IMR-90 (cell line): ENCODE measurements around the gene WDR70. TPM values are rescaled to one million over a fixed set of nuclear protein-coding genes. Genes with fewer than 3 reads are reported as not detected.

Source experiments
- ATAC-seq: fragments of 200-7000 bp; cut with Tn5 transposase; 2 replicates; pipeline ENCODE4 v1.9.1; 2020; ENCODE audit warnings: low read depth, mild to moderate bottlenecking, moderate library complexity
- BruUV-seq: library from RNA; stranded (reverse); fragments of 400-500 nt; replicated peaks from 2 replicates; lab custom pipeline; 2021; lab: Mats Ljungman, UMichigan
- CTCF ChIA-PET: fragments of 300-600 bp; formaldehyde crosslinking; extraction: SDS; loops from one replicate; lab custom pipeline; 2021; ENCODE audit warnings: antibody characterized with exemption; lab: Yijun Ruan, JAX
- POLR2A ChIA-PET: fragments of 300-600 bp; sonication (Branson Sonifier 250); formaldehyde crosslinking; loops from one replicate; lab custom pipeline; 2022; ENCODE audit warnings: antibody characterized with exemption; ENCODE audit not compliant: unreplicated experiment; lab: Charles Lee
- DNase-seq: peaks from one replicate; pipeline ENCODE4 v3.0.0; 2013
- H2AFZ ChIP-seq: replicated peaks from 2 replicates; pipeline ENCODE3; 2013; ENCODE audit warnings: low read length, mild to moderate bottlenecking; ENCODE audit not compliant: poor library complexity
- H2AK5ac ChIP-seq: 2 replicates; pipeline ENCODE4 v1.6.1; 2013; ENCODE audit warnings: low read depth, low read length, inconsistent platforms
- H2AK9ac ChIP-seq: replicated peaks from 2 replicates; pipeline ENCODE3; 2013; ENCODE audit warnings: mild to moderate bottlenecking, low read depth, low read length, moderate library complexity; ENCODE audit not compliant: poor library complexity
- H2BK120ac ChIP-seq: 2 replicates; pipeline ENCODE4 v1.6.1; 2013; ENCODE audit warnings: low read depth, low read length, inconsistent platforms
- H2BK15ac ChIP-seq: 3 replicates; pipeline ENCODE4 v1.6.1; 2013; ENCODE audit warnings: low read depth, low read length, inconsistent platforms
- H2BK20ac ChIP-seq: 2 replicates; pipeline ENCODE4 v1.6.1; 2013; ENCODE audit warnings: low read depth, mild to moderate bottlenecking, inconsistent platforms, low read length, moderate library complexity
- H2BK5ac ChIP-seq: 2 replicates; pipeline ENCODE4 v1.6.1; 2013; ENCODE audit warnings: mild to moderate bottlenecking, low read depth, low read length, inconsistent platforms; ENCODE audit not compliant: poor library complexity, severe bottlenecking
- H3K14ac ChIP-seq: replicated peaks from 2 replicates; pipeline ENCODE4 v1.6.1; 2013; ENCODE audit warnings: low read depth, low read length, inconsistent platforms
- H3K18ac ChIP-seq: 2 replicates; pipeline ENCODE4 v1.6.1; 2013; ENCODE audit warnings: low read depth, low read length, control low read depth
- H3K23ac ChIP-seq: 2 replicates; pipeline ENCODE4 v1.6.1; 2013; ENCODE audit warnings: low read depth, low read length, inconsistent platforms
- H3K27ac ChIP-seq: 2 replicates; pipeline ENCODE4 v1.5.1; 2013; ENCODE audit warnings: mild to moderate bottlenecking, control low read depth, low read length; ENCODE audit not compliant: insufficient read depth
- H3K27me3 ChIP-seq: 2 replicates; pipeline ENCODE4 v1.6.1; 2013; ENCODE audit warnings: low read length; ENCODE audit not compliant: control insufficient read depth, insufficient read depth
- H3K36me3 ChIP-seq: 2 replicates; pipeline ENCODE4 v1.6.1; 2013; ENCODE audit warnings: low read length, mixed read lengths; ENCODE audit not compliant: control insufficient read depth, insufficient read depth
- H3K4ac ChIP-seq: 2 replicates; pipeline ENCODE4 v1.6.1; 2013; ENCODE audit warnings: low read depth, low read length, inconsistent platforms
- H3K4me1 ChIP-seq: 2 replicates; pipeline ENCODE4 v1.6.1; 2013; ENCODE audit warnings: low read length, mixed read lengths; ENCODE audit not compliant: control insufficient read depth, insufficient read depth
- H3K4me2 ChIP-seq: 2 replicates; pipeline ENCODE4 v1.6.1; 2013; ENCODE audit warnings: low read depth, mild to moderate bottlenecking, control low read depth, low read length, moderate library complexity
- H3K4me3 ChIP-seq: 2 replicates; pipeline ENCODE4 v1.5.1; 2013; ENCODE audit warnings: low read depth, mild to moderate bottlenecking, control low read depth, low read length, moderate library complexity; ENCODE audit not compliant: insufficient read depth
- H3K56ac ChIP-seq: 2 replicates; pipeline ENCODE4 v1.6.1; 2013; ENCODE audit warnings: low read length, inconsistent platforms; ENCODE audit not compliant: insufficient read depth; ENCODE audit errors: extremely low read depth
- H3K79me1 ChIP-seq, 2 experiments: 2 replicates each; pipeline ENCODE4 v1.6.1; 2013; ENCODE audit warnings: low read length in 2 of 2, inconsistent platforms in 1 of 2, low read depth in 1 of 2
- H3K9ac ChIP-seq: 2 replicates; pipeline ENCODE4 v1.6.1; 2013; ENCODE audit warnings: low read depth, low read length, control low read depth
- H3K9me1 ChIP-seq: 2 replicates; pipeline ENCODE4 v1.6.1; 2013; ENCODE audit warnings: low read length, inconsistent platforms; ENCODE audit not compliant: insufficient read depth
- H3K9me3 ChIP-seq: 2 replicates; pipeline ENCODE4 v1.6.1; 2013; ENCODE audit warnings: low read length; ENCODE audit not compliant: control insufficient read depth, insufficient read depth
- H4K20me1 ChIP-seq: 2 replicates; pipeline ENCODE4 v1.6.1; 2013; ENCODE audit warnings: low read length, inconsistent platforms; ENCODE audit not compliant: insufficient read depth
- H4K5ac ChIP-seq: 2 replicates; pipeline ENCODE4 v1.6.1; 2013; ENCODE audit warnings: mild to moderate bottlenecking, low read depth, low read length, control low read depth
- H4K8ac ChIP-seq, 2 experiments: 2 replicates each; pipeline ENCODE4 v1.6.1; 2013; ENCODE audit warnings: low read depth in 2 of 2, low read length in 2 of 2, control low read depth in 1 of 2, inconsistent platforms in 1 of 2
- H4K91ac ChIP-seq: 2 replicates; pipeline ENCODE4 v1.6.1; 2013; ENCODE audit warnings: low read depth, low read length, inconsistent platforms; ENCODE audit not compliant: insufficient read depth
- BHLHE40 ChIP-seq: fragments of 150-350 bp; IDR thresholded peaks from 2 replicates; pipeline ENCODE4 v1.6.1; 2016; ENCODE audit warnings: mild to moderate bottlenecking, low read depth, low read length
- CEBPB ChIP-seq: IDR thresholded peaks from 2 replicates; pipeline ENCODE4 v1.6.1; 2012; ENCODE audit warnings: low read depth, low read length, improper control_type of control experiment
- CHD1 ChIP-seq: IDR thresholded peaks from 2 replicates; pipeline ENCODE4 v1.6.1; 2012; ENCODE audit warnings: low read depth, low read length, improper control_type of control experiment
- ELK1 ChIP-seq: fragments of 150-350 bp; IDR thresholded peaks from 2 replicates; pipeline ENCODE4 v1.6.1; 2016; ENCODE audit warnings: low read depth, mild to moderate bottlenecking, low read length, moderate library complexity, borderline replicate concordance
- FOS ChIP-seq: fragments of 150-350 bp; IDR thresholded peaks from 2 replicates; pipeline ENCODE4 v1.6.1; 2016; ENCODE audit warnings: low read depth, low read length
- MAFK ChIP-seq: IDR thresholded peaks from 2 replicates; pipeline ENCODE4 v1.6.1; 2012; ENCODE audit warnings: low read depth, low read length, improper control_type of control experiment
- MAZ ChIP-seq: IDR thresholded peaks from 2 replicates; pipeline ENCODE4 v1.6.1; 2012; ENCODE audit warnings: low read depth, mild to moderate bottlenecking, low read length, improper control_type of control experiment, moderate library complexity, borderline replicate concordance
- MXI1 ChIP-seq: IDR thresholded peaks from 2 replicates; pipeline ENCODE4 v1.6.1; 2012; ENCODE audit warnings: low read depth, mild to moderate bottlenecking, low read length, moderate library complexity, borderline replicate concordance
- NFE2L2 ChIP-seq: fragments of 150-350 bp; IDR thresholded peaks from 2 replicates; pipeline ENCODE4 v1.6.1; 2016; ENCODE audit warnings: low read depth, mild to moderate bottlenecking, low read length
- POLR2A ChIP-seq: IDR thresholded peaks from 2 replicates; pipeline ENCODE4 v1.6.1; 2012; ENCODE audit warnings: mild to moderate bottlenecking, low read depth, low read length
- RCOR1 ChIP-seq: IDR thresholded peaks from 2 replicates; pipeline ENCODE4 v1.6.1; 2012; ENCODE audit warnings: mild to moderate bottlenecking, low read length, improper control_type of control experiment; ENCODE audit not compliant: insufficient replicate concordance
- RFX5 ChIP-seq: IDR thresholded peaks from 2 replicates; pipeline ENCODE4 v1.8.0; 2012; ENCODE audit warnings: low read depth, mild to moderate bottlenecking, low read length, moderate library complexity
- SMC3 ChIP-seq: fragments of 150-350 bp; IDR thresholded peaks from 2 replicates; pipeline ENCODE4 v1.6.1; 2016; ENCODE audit warnings: low read depth, mild to moderate bottlenecking, antibody characterized with exemption, low read length, moderate library complexity
- USF2 ChIP-seq: fragments of 150-350 bp; IDR thresholded peaks from 2 replicates; pipeline ENCODE4 v1.6.1; 2017; ENCODE audit warnings: mild to moderate bottlenecking, antibody characterized with exemption, low read length, low read depth
- WGBS, 2 experiments: methylation state at CpG; one replicate each; pipeline versions ENCODE4 v1.1.5 to v1.1.7; 2013; ENCODE audit warnings: missing lambda C conversion rate in 2 of 2; ENCODE audit not compliant: insufficient read length in 1 of 2; ENCODE audit errors: extremely low coverage in 2 of 2; 5-methylcytosine and 5-hydroxymethylcytosine counted together
- dilution Hi-C: fragments of 300-500 bp; cut with HindIII; formaldehyde crosslinking; loops from one replicate; pipeline ENCODE4 v1.14.3; 2018; ENCODE audit warnings: low sequenced_read_pairs; ENCODE audit not compliant: unreplicated experiment
- in situ Hi-C: fragments of 300-500 bp; cut with MboI; formaldehyde crosslinking; loops from 3 replicates; pipeline ENCODE4 v1.14.3; 2019; ENCODE audit warnings: low sequenced_read_pairs, inconsistent platforms, mixed read lengths
- intact Hi-C: fragments of 100-400 bp; cut with micrococcal nuclease; formaldehyde crosslinking; loops from 2 replicates; pipeline ENCODE4 v1.10.0; 2022
- polyA plus RNA-seq, 3 experiments: library from polyadenylated mRNA; depleted of rRNA; stranded (reverse); fragments of >200 nt; gene quantifications; 2 replicates each; pipeline ENCODE4 v1.2.3, GENCODE V29; 2012; ENCODE audit warnings: low replicate concordance in 1 of 3
- total RNA-seq: library from RNA; depleted of rRNA; stranded (reverse); fragments of >200 nt; gene quantifications from 2 replicates; pipeline ENCODE4 v1.2.3, GENCODE V29; 2012

The WDR70 gene
- total and polyA plus RNA-seq, 2 of the 4 experiments (the other 2 are of a cell fraction): 16.7 to 29.9 TPM

- no peaks in the 10 kb centered on the region for H3K9me1 ChIP-seq
- no peaks in the 10 kb centered on the region for H3K4me1 ChIP-seq
- no peak for ATAC-seq
- no peak overlapping the region for H2BK15ac ChIP-seq
- H3K4me2 ChIP-seq: no peak overlapping the region
- H2AK9ac ChIP-seq: no peak overlapping the region
- no peak overlapping the region for H2BK5ac ChIP-seq
- no peak overlapping the region for H2BK20ac ChIP-seq
- H4K5ac ChIP-seq: no peak overlapping the region
- WGBS, 2 experiments: no CpG with 5 or more reads among the region's 6 CpGs
- no peak overlapping the region for H2AK5ac ChIP-seq
- dilution Hi-C loops: no loop called here
- H3K14ac ChIP-seq: no peak overlapping the region
- H3K36me3 ChIP-seq: peaks cover 32% of the 10 kb centered on the region
- CTCF ChIA-PET: no interaction called here
- H3K27me3 ChIP-seq: no peaks in the 10 kb centered on the region
- no peak overlapping the region for H3K18ac ChIP-seq
- H3K23ac ChIP-seq: no peak overlapping the region
- POLR2A ChIA-PET: no interaction called here
- peaks cover 4 to 9% of the 10 kb centered on the region in 2 experiments; a peak in 2 of 4 replicates for H3K79me1 ChIP-seq
- TF ChIP-seq USF2: no peak
- TF ChIP-seq MAFK: no peak
- TF ChIP-seq MXI1: no peak
- TF ChIP-seq MAZ: no peak
- TF ChIP-seq FOS: no peak
- TF ChIP-seq SMC3: no peak
- TF ChIP-seq CEBPB: no peak
- TF ChIP-seq RFX5: no peak
- TF ChIP-seq BHLHE40: no peak
- TF ChIP-seq RCOR1: no peak
- TF ChIP-seq POLR2A: no peak
- no peak for TF ChIP-seq NFE2L2
- TF ChIP-seq ELK1: no peak
- TF ChIP-seq CHD1: no peak
- intact Hi-C loops: no loop called here
- no peak overlapping the region for H3K9ac ChIP-seq
- H3K56ac ChIP-seq: no peak overlapping the region
- H4K20me1 ChIP-seq: no peaks in the 10 kb centered on the region
- no TSS peak for BruUV-seq
- H3K4me3 ChIP-seq: no peak overlapping the region
- no peak overlapping the region for H4K91ac ChIP-seq
- no peak overlapping the region for H2BK120ac ChIP-seq
- H2AFZ ChIP-seq: no peak overlapping the region
- no peak for DNase-seq
- in situ Hi-C loops: no loop called here
- no peak overlapping the region for H3K27ac ChIP-seq
- H3K9me3 ChIP-seq: no peaks in the 10 kb centered on the region
- no peak overlapping the region for H4K8ac ChIP-seq
- no peak overlapping the region for H3K4ac ChIP-seq
Measured at GRCh38 chr5:37355161-37355560, 24.0 kb upstream of the WDR70 start.
